GM12878 (cell line): ENCODE results near the gene IER3IP1. TPM values are rescaled to one million over a fixed set of nuclear protein-coding genes. Genes with fewer than 3 reads are reported as not detected.

Experiments
- ATAC-seq: fragments of 200-7000 bp; cut with Tn5 transposase; 3 replicates; pipeline ENCODE4 v1.9.1; 2020; ENCODE audit warnings: mild to moderate bottlenecking, moderate library complexity
- BruUV-seq: library from RNA; stranded (reverse); fragments of 400-500 nt; replicated peaks from 2 replicates; lab custom pipeline; 2021; lab: Mats Ljungman, UMichigan
- CTCF ChIA-PET: fragments of 300-600 bp; sonication (Branson Sonifier 250); formaldehyde crosslinking; extraction: SDS; loops from one replicate; lab custom pipeline; 2021; ENCODE audit warnings: inconsistent platforms; lab: Yijun Ruan, JAX
- POLR2A ChIA-PET: fragments of 350-600 bp; formaldehyde crosslinking; extraction: SDS; loops from one replicate; lab custom pipeline; 2021; ENCODE audit warnings: inconsistent platforms; lab: Charles Lee
- RAD21 ChIA-PET: fragments of 300-600 bp; sonication (Branson Sonifier 250); formaldehyde crosslinking; loops from one replicate; lab custom pipeline; 2023; ENCODE audit warnings: antibody characterized with exemption; ENCODE audit not compliant: unreplicated experiment; lab: Charles Lee
- SMC1A ChIA-PET: fragments of 300-600 bp; sonication (Branson Sonifier 250); formaldehyde crosslinking; loops from one replicate; lab custom pipeline; 2023; ENCODE audit not compliant: unreplicated experiment, uncharacterized antibody; lab: Charles Lee
- DNase-seq: peaks from one replicate; pipeline ENCODE4 v3.0.0-alpha.2; 2011; ENCODE audit warnings: low read depth, low spot score
- FAIRE-seq: peaks from 3 replicates; lab custom pipeline; 2011; peaks lifted over from hg19 to GRCh38; lab: Jason Lieb, UNC
- H2AFZ ChIP-seq: 2 replicates; pipeline ENCODE4 v1.6.0; 2011; ENCODE audit warnings: low read depth, low read length, control low read depth; ENCODE audit not compliant: control insufficient read depth
- H3K27ac ChIP-seq: 2 replicates; pipeline ENCODE4 v1.5.1; 2011; ENCODE audit warnings: control low read depth; ENCODE audit not compliant: control insufficient read depth, insufficient read depth
- H3K27me3 ChIP-seq, 2 experiments: replicated peaks in 1 of 2; 2 replicates each; pipeline versions ENCODE4 v1.6.0 to v1.6.1; 2011; ENCODE audit warnings: low read length in 1 of 2; ENCODE audit not compliant: control insufficient read depth in 2 of 2, insufficient read depth in 2 of 2
- H3K36me3 ChIP-seq, 2 experiments: 2 replicates each; pipeline ENCODE4 v1.5.1; 2011; ENCODE audit warnings: low read length in 1 of 2; ENCODE audit not compliant: control insufficient read depth in 2 of 2, insufficient read depth in 2 of 2
- H3K4me1 ChIP-seq: 2 replicates; pipeline ENCODE4 v1.6.1; 2011; ENCODE audit warnings: mild to moderate bottlenecking, low read length, moderate library complexity, mixed read lengths; ENCODE audit not compliant: control insufficient read depth, insufficient read depth
- H3K4me2 ChIP-seq: 2 replicates; pipeline ENCODE4 v1.6.0; 2011; ENCODE audit warnings: control low read depth; ENCODE audit not compliant: control insufficient read depth, insufficient read depth
- H3K4me3 ChIP-seq: fragments of 200-600 bp; sonication (generic); 2 replicates; pipeline ENCODE4 v1.5.1; 2016
- H3K79me2 ChIP-seq: 2 replicates; pipeline ENCODE4 v1.6.0; 2011; ENCODE audit warnings: low read length; ENCODE audit not compliant: control insufficient read depth, insufficient read depth
- H3K9ac ChIP-seq: 2 replicates; pipeline ENCODE4 v1.8.0; 2011; ENCODE audit warnings: low read length, control low read depth, mixed read lengths; ENCODE audit not compliant: control insufficient read depth, insufficient read depth
- H3K9me3 ChIP-seq: replicated peaks from 3 replicates; pipeline ENCODE4 v1.5.1; 2011; ENCODE audit warnings: mild to moderate bottlenecking, low read length; ENCODE audit not compliant: control insufficient read depth, insufficient read depth
- H4K20me1 ChIP-seq: 2 replicates; pipeline ENCODE4 v1.6.0; 2011; ENCODE audit not compliant: control insufficient read depth, insufficient read depth
- HCFC1 ChIP-seq: fragments of 150-350 bp; IDR thresholded peaks from 2 replicates; pipeline ENCODE4 v1.6.1; 2014; ENCODE audit warnings: low read length
- KLF5 ChIP-seq: fragments of 450-650 bp; IDR thresholded peaks from 2 replicates; pipeline ENCODE4 v1.6.1; 2014; ENCODE audit warnings: mild to moderate bottlenecking; ENCODE audit not compliant: partially characterized antibody
- NR2C2 ChIP-seq: IDR thresholded peaks from 2 replicates; pipeline ENCODE4 v1.6.1; 2011; ENCODE audit warnings: borderline replicate concordance, low read depth; ENCODE audit not compliant: control insufficient read depth, insufficient read length
- RBBP5 ChIP-seq: fragments of 200-600 bp; sonication (generic); conservative IDR thresholded peaks from 2 replicates; pipeline ENCODE4 v1.6.1; 2016
- SRF ChIP-seq, 2 experiments: IDR thresholded peaks; 2 replicates each; pipeline ENCODE4 v1.6.1; 2011; ENCODE audit warnings: low read depth in 2 of 2, low read length in 2 of 2, mild to moderate bottlenecking in 1 of 2, moderate library complexity in 1 of 2
- SUPT20H ChIP-seq: IDR thresholded peaks from 2 replicates; pipeline ENCODE4 v1.6.1; 2011; ENCODE audit warnings: low read depth, mild to moderate bottlenecking, low read length, moderate library complexity, borderline replicate concordance; ENCODE audit not compliant: control insufficient read depth
- ZNF24 ChIP-seq: fragments of 450-650 bp; IDR thresholded peaks from 2 replicates; pipeline ENCODE4 v1.6.1; 2017; ENCODE audit warnings: antibody characterized with exemption, mild to moderate bottlenecking
- ZNF384 ChIP-seq: IDR thresholded peaks from 2 replicates; pipeline ENCODE4 v1.6.1; 2012; ENCODE audit warnings: low read depth, mild to moderate bottlenecking, low read length, improper control_type of control experiment, borderline replicate concordance
- ZZZ3 ChIP-seq: IDR thresholded peaks from 2 replicates; pipeline ENCODE4 v1.6.1; 2011; ENCODE audit warnings: low read depth; ENCODE audit not compliant: control insufficient read depth, insufficient read length
- WGBS: methylation state at CpG from one replicate; pipeline ENCODE4 v1.1.6; 2016; ENCODE audit warnings: low lambda C conversion rate; ENCODE audit not compliant: insufficient replicate concordance, insufficient coverage; ENCODE audit errors: missing lambda C conversion rate; 5-methylcytosine and 5-hydroxymethylcytosine counted together
- in situ Hi-C: fragments of 300-500 bp; cut with MboI; formaldehyde crosslinking; loops from 9 replicates; pipeline ENCODE4 v1.14.3; 2018; ENCODE audit warnings: mixed read lengths
- intact Hi-C: fragments of 100-400 bp; cut with micrococcal nuclease; formaldehyde crosslinking; loops from one replicate; pipeline ENCODE4 v1.14.2; 2022; ENCODE audit not compliant: unreplicated experiment
- polyA plus RNA-seq, 11 experiments: library from polyadenylated mRNA; depleted of rRNA in 4 of 11; unstranded in 6 of 11; stranded (reverse) in 5 of 11; fragments of >200 nt; fragmentation: Nextera tagmentation in 4 of 11; fragmentation: Illumina TruSeq in 1 of 11; extraction: Ambion mirVana in 4 of 11; extraction: Trizol in 1 of 11; gene quantifications; 1 replicate in 1 of 11; 2 replicates in 10 of 11; pipeline versions ENCODE4 v1.2.1 to v1.2.3, GENCODE V29; 2011 to 2016; ENCODE audit warnings: inconsistent platforms in 2 of 11, missing spikeins in 2 of 11, low read depth in 1 of 11
- total RNA-seq, 4 experiments: library from RNA; depleted of rRNA in 3 of 4; stranded (reverse); fragments of >200 nt in 3 of 4; fragmentation: Illumina TruSeq in 1 of 4; extraction: Trizol in 1 of 4; gene quantifications; 2 replicates each; pipeline versions ENCODE4 v1.2.1 to v1.2.3, GENCODE V29; 2013 to 2021
- TF ChIP-seq, protein P1 (sequence below): IDR thresholded peaks from 2 replicates; pipeline ENCODE4 v1.6.1; 2012; ENCODE audit warnings: low read length, inconsistent platforms
- TF ChIP-seq, protein P2 (sequence below): IDR thresholded peaks from 2 replicates; pipeline ENCODE4 v1.6.1; 2012; ENCODE audit warnings: improper control_type of control experiment, low read depth, low read length; ENCODE audit not compliant: insufficient replicate concordance

The IER3IP1 gene
- total and polyA plus RNA-seq, 10 of the 15 experiments (the other 5 are each of a cell fraction or from before 2014, with no cell fraction given): 7.9 to 40.9 (median 28.1) TPM

DNA sequence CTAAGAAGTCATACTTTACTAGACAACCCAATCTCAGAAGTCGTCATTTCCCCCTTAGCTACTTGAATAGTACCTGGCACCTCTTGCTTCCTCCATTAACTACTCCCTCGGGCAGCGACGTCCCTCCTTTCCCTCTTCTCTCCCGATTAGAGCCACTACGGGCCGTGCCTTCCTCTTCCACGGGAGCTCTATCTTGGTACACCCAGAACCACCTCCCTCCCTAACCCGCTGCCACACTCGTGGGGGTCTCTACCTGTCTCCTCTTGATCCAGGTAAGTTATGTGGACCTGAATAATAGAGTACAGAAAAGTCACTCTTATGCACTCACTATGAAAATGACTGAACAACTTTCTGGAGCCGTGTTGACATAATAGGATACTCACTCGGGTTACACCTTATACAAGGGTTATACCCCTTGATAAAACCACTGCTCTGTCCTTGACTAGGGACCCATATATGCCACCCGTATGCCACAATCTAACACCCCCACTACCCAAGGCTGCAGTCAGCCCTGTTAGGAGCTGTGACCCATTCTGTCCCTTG is 25.3 kb downstream of the IER3IP1 start:
- Histone ChIP-seq H3K4me2 (peak overlapping the region; percentile 65), H3K4me3 (peak overlapping the region; percentile 72), H3K27me3 (no peaks in the 10 kb centered on the region), H3K27ac (peak overlapping the region; percentile 84), H3K79me2 (peaks cover 10% of the 10 kb centered on the region), H4K20me1 (no peaks in the 10 kb centered on the region), H3K4me1 (peaks cover 3% of the 10 kb centered on the region; the same call in 1 of the 2 replicates), H2AFZ (peak overlapping the region; percentile 98), H3K9me3 (no peaks in the 10 kb centered on the region), H3K36me3 (no peaks in the 10 kb centered on the region; a peak in 1 of 4 replicates), H3K9ac (peak overlapping the region; percentile 90)
- FAIRE-seq: no peak
- 10% methylated on average over 13 of the region's 13 CpGs for WGBS
- TF ChIP-seq ZZZ3 (no peak), RBBP5 (no peak), SRF (IDR thresholded peaks at IDR 0.05; ENCODE audit: low read depth in 2 of 2, low read length in 2 of 2) (no peak), SUPT20H (no peak), NR2C2 (no peak), ZNF384 (no peak), ZNF24 (no peak), KLF5 (no peak), HCFC1 (no peak)
- TF ChIP-seq, protein P1, sequence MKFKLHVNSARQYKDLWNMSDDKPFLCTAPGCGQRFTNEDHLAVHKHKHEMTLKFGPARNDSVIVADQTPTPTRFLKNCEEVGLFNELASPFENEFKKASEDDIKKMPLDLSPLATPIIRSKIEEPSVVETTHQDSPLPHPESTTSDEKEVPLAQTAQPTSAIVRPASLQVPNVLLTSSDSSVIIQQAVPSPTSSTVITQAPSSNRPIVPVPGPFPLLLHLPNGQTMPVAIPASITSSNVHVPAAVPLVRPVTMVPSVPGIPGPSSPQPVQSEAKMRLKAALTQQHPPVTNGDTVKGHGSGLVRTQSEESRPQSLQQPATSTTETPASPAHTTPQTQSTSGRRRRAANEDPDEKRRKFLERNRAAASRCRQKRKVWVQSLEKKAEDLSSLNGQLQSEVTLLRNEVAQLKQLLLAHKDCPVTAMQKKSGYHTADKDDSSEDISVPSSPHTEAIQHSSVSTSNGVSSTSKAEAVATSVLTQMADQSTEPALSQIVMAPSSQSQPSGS: no peak
- TF ChIP-seq, protein P2, sequence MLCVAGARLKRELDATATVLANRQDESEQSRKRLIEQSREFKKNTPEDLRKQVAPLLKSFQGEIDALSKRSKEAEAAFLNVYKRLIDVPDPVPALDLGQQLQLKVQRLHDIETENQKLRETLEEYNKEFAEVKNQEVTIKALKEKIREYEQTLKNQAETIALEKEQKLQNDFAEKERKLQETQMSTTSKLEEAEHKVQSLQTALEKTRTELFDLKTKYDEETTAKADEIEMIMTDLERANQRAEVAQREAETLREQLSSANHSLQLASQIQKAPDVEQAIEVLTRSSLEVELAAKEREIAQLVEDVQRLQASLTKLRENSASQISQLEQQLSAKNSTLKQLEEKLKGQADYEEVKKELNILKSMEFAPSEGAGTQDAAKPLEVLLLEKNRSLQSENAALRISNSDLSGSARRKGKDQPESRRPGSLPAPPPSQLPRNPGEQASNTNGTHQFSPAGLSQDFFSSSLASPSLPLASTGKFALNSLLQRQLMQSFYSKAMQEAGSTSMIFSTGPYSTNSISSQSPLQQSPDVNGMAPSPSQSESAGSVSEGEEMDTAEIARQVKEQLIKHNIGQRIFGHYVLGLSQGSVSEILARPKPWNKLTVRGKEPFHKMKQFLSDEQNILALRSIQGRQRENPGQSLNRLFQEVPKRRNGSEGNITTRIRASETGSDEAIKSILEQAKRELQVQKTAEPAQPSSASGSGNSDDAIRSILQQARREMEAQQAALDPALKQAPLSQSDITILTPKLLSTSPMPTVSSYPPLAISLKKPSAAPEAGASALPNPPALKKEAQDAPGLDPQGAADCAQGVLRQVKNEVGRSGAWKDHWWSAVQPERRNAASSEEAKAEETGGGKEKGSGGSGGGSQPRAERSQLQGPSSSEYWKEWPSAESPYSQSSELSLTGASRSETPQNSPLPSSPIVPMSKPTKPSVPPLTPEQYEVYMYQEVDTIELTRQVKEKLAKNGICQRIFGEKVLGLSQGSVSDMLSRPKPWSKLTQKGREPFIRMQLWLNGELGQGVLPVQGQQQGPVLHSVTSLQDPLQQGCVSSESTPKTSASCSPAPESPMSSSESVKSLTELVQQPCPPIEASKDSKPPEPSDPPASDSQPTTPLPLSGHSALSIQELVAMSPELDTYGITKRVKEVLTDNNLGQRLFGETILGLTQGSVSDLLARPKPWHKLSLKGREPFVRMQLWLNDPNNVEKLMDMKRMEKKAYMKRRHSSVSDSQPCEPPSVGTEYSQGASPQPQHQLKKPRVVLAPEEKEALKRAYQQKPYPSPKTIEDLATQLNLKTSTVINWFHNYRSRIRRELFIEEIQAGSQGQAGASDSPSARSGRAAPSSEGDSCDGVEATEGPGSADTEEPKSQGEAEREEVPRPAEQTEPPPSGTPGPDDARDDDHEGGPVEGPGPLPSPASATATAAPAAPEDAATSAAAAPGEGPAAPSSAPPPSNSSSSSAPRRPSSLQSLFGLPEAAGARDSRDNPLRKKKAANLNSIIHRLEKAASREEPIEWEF: no peak
- peak; percentile 17 for ATAC-seq
- ChIA-PET RAD21 (interaction anchor here (1.5 kb wide), 1 partner anchor 30 kb away, joined by 4 read pairs; no protein-coding TSS in a partner anchor), POLR2A (interaction anchor here (0.5 to 2.7 kb wide), 4 partner anchors 14 to 230 kb away, joined by 3 to 25 read pairs (median 3); no protein-coding TSS in a partner anchor), CTCF (interaction anchor here (1.1 to 2.2 kb wide), 5 partner anchors 9 to 97 kb away, joined by 3 to 7 read pairs (median 4); no protein-coding TSS in a partner anchor), SMC1A (interaction anchor here (0.6 to 2.2 kb wide), 10 partner anchors 10 to 719 kb away, joined by 3 to 8 read pairs (median 4); no protein-coding TSS in a partner anchor)
- DNase-seq: no peak
- in situ Hi-C loops: no loop called here
- intact Hi-C loops: no loop called here
- BruUV-seq: TSS peak; percentile 98
